Measurements from ENCODE around the gene ABR.
"Not testable (repeated sequence)": the region's sequence is repeated elsewhere in the genome, so short reads cannot be mapped to it uniquely, and the experiment has no call there.

Gene ABR

GRCh38 chr17:980406-981291 is 199.1 kb downstream of the ABR start:
- H3K4me1 ChIP-seq (ENCODE audit: control insufficient read depth, insufficient read depth, low read length) = peaks cover 28% of the 10 kb centered on the region
- H3K27me3 ChIP-seq (ENCODE audit: control insufficient read depth, insufficient read depth, low read length) = no peaks in the 10 kb centered on the region
- H3K27ac ChIP-seq (ENCODE audit: low read depth, low read length) = no peak overlapping the region
- no peaks in the 10 kb centered on the region for H3K9me3 ChIP-seq (ENCODE audit: control insufficient read depth, insufficient read depth, low read length)
- no peaks in the 10 kb centered on the region for H3K36me3 ChIP-seq (ENCODE audit: control insufficient read depth, insufficient read depth, low read length)
- H3K4me3 ChIP-seq (ENCODE audit: low read depth, low read length) = peak overlapping the region; percentile 70
- H3K9ac ChIP-seq (ENCODE audit: low read depth, low read length) = peak overlapping the region; percentile 64; the same call in 1 of the 2 replicates

GRCh38 chr17:979539-980405 is 200.0 kb downstream of the ABR start, which contains the start of gene NXN:
Gene NXN, minus strand, starts transcription at chr17:979776.
- H3K36me3 ChIP-seq (ENCODE audit: control insufficient read depth, insufficient read depth, low read length) = no peaks in the 10 kb centered on the region; the same call in 1 of the 2 replicates
- H3K9me3 ChIP-seq (ENCODE audit: control insufficient read depth, insufficient read depth, low read length) = no peaks in the 10 kb centered on the region
- peaks cover 34% of the 10 kb centered on the region for H3K4me1 ChIP-seq (ENCODE audit: control insufficient read depth, insufficient read depth, low read length)
- peak within 1 kb of the TSS; percentile 86 for H3K27ac ChIP-seq (ENCODE audit: low read depth, low read length)
- H3K4me3 ChIP-seq (ENCODE audit: low read depth, low read length) = peak within 1 kb of the TSS; percentile 91
- H3K27me3 ChIP-seq (ENCODE audit: control insufficient read depth, insufficient read depth, low read length) = no peaks in the 10 kb centered on the region
- peak within 1 kb of the TSS; percentile 72 for H3K9ac ChIP-seq (ENCODE audit: low read depth, low read length)

GRCh38 chr17:979212-979538 is 200.6 kb downstream of the ABR start:
- H3K36me3 ChIP-seq (ENCODE audit: control insufficient read depth, insufficient read depth, low read length) = no peaks in the 10 kb centered on the region; the same call in 1 of the 2 replicates
- H3K27ac ChIP-seq (ENCODE audit: low read depth, low read length) = peak overlapping the region; percentile 84
- peaks cover 34% of the 10 kb centered on the region for H3K4me1 ChIP-seq (ENCODE audit: control insufficient read depth, insufficient read depth, low read length)
- no peaks in the 10 kb centered on the region for H3K27me3 ChIP-seq (ENCODE audit: control insufficient read depth, insufficient read depth, low read length)
- peak overlapping the region; percentile 91 for H3K4me3 ChIP-seq (ENCODE audit: low read depth, low read length)
- peak overlapping the region; percentile 61; the same call in 1 of the 2 replicates for H3K9ac ChIP-seq (ENCODE audit: low read depth, low read length)
- H3K9me3 ChIP-seq (ENCODE audit: control insufficient read depth, insufficient read depth, low read length) = no peaks in the 10 kb centered on the region

DNA sequence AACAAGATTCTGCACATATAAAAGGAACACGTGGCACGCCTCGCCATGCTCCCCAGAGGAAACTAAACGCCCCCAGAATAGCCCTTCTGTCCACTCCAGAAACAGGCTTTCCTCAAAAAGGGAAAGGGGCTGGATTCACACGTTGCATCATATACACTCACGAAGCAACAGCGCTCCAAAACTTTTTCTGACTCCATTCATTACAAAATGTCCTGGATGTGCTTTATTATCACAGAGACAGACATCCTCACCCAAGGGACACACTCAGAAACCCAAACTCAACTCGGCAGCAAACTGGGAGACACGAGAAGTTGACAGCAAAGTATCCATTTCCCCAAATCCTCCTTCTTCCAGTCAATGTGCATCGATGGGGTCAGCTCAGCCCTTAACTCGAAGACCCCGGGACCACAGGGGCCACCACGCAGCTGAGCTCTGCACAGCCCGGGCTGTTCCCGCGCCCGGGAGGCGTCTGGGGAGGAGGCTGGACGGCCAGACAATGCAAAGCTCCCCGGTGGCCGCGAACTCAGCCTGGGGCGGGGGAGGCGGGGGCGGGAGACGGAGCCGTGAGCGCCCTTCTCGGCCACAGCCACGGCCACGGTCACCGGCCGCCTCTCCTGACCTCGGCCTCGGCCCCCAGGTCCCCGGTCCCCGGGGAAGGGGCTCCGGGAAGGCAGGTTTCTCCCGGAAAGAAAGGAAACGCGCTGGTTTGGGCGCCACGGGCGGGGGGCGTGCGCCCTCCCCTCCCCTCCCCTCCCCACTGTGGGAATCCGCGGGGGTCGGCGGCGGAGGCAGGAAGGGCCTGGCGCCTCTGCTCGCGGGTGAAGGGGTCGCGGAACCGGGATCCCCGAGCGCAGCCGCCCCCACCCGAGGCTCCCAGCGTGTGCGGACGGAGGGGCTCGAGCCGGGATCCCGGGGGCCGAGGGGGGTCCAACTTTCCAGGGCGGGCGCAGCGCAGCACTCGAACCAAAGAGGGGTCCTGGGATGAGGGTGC is 201.4 kb downstream of the ABR start:
- Histone ChIP-seq H3K27ac (ENCODE audit: low read depth, low read length) (peak overlapping the region; percentile 86), H3K4me1 (ENCODE audit: control insufficient read depth, insufficient read depth, low read length) (peaks cover 35% of the 10 kb centered on the region), H3K9me3 (ENCODE audit: control insufficient read depth, insufficient read depth, low read length) (no peaks in the 10 kb centered on the region), H3K36me3 (ENCODE audit: control insufficient read depth, insufficient read depth, low read length) (no peaks in the 10 kb centered on the region; the same call in 1 of the 2 replicates), H3K9ac (ENCODE audit: low read depth, low read length) (peak overlapping the region; percentile 72), H3K27me3 (ENCODE audit: control insufficient read depth, insufficient read depth, low read length) (no peaks in the 10 kb centered on the region), H3K4me3 (ENCODE audit: low read depth, low read length) (peak overlapping the region; percentile 81)

GRCh38 chr17:977166-977565 is 202.6 kb downstream of the ABR start:
- H3K4me1 ChIP-seq (ENCODE audit: control insufficient read depth, insufficient read depth, low read length) = peaks cover 40% of the 10 kb centered on the region
- no peaks in the 10 kb centered on the region for H3K9me3 ChIP-seq (ENCODE audit: control insufficient read depth, insufficient read depth, low read length)
- no peaks in the 10 kb centered on the region for H3K27me3 ChIP-seq (ENCODE audit: control insufficient read depth, insufficient read depth, low read length)
- H3K9ac ChIP-seq (ENCODE audit: low read depth, low read length) = 0 out of 2 replicates have a peak overlapping the region, but pooled peaks have one; percentile 25
- no peaks in the 10 kb centered on the region; the same call in 1 of the 2 replicates for H3K36me3 ChIP-seq (ENCODE audit: control insufficient read depth, insufficient read depth, low read length)
- H3K27ac ChIP-seq (ENCODE audit: low read depth, low read length) = peak overlapping the region; percentile 86
- peak overlapping the region; percentile 81 for H3K4me3 ChIP-seq (ENCODE audit: low read depth, low read length)

DNA sequence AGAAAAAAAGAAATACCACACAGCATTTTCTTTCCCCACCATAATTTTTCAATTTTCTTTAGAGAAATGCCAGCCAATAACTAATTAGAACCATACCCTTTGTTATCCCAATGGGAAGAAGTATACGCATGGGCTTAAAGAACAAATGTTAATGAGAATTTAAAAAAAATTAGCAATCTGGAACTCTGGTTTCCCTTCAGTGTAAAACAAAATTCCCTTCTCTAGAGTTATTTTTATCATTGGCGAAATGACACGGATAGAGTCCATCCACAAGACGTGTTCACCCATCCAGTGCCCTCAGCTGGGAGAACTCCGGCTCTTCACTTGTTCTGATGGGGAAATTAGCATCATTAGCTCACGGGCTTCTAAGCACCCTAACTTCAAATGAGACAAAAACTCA is 203.5 kb downstream of the ABR start:
- no peaks in the 10 kb centered on the region; the same call in 1 of the 2 replicates for H3K36me3 ChIP-seq (ENCODE audit: control insufficient read depth, insufficient read depth, low read length)
- no peak overlapping the region for H3K27ac ChIP-seq (ENCODE audit: low read depth, low read length)
- no peak overlapping the region for H3K9ac ChIP-seq (ENCODE audit: low read depth, low read length)
- peaks cover 38% of the 10 kb centered on the region for H3K4me1 ChIP-seq (ENCODE audit: control insufficient read depth, insufficient read depth, low read length)
- H3K4me3 ChIP-seq (ENCODE audit: low read depth, low read length) = no peak overlapping the region
- no peaks in the 10 kb centered on the region for H3K9me3 ChIP-seq (ENCODE audit: control insufficient read depth, insufficient read depth, low read length)
- no peaks in the 10 kb centered on the region for H3K27me3 ChIP-seq (ENCODE audit: control insufficient read depth, insufficient read depth, low read length)

GRCh38 chr17:975371-975915 is 204.3 kb downstream of the ABR start:
- Histone ChIP-seq H3K27ac (ENCODE audit: low read depth, low read length) (no peak overlapping the region), H3K4me1 (ENCODE audit: control insufficient read depth, insufficient read depth, low read length) (peaks cover 39% of the 10 kb centered on the region), H3K27me3 (ENCODE audit: control insufficient read depth, insufficient read depth, low read length) (no peaks in the 10 kb centered on the region), H3K36me3 (ENCODE audit: control insufficient read depth, insufficient read depth, low read length) (no peaks in the 10 kb centered on the region; the same call in 1 of the 2 replicates), H3K9me3 (ENCODE audit: control insufficient read depth, insufficient read depth, low read length) (no peaks in the 10 kb centered on the region), H3K9ac (ENCODE audit: low read depth, low read length) (no peak overlapping the region), H3K4me3 (ENCODE audit: low read depth, low read length) (no peak overlapping the region)

DNA sequence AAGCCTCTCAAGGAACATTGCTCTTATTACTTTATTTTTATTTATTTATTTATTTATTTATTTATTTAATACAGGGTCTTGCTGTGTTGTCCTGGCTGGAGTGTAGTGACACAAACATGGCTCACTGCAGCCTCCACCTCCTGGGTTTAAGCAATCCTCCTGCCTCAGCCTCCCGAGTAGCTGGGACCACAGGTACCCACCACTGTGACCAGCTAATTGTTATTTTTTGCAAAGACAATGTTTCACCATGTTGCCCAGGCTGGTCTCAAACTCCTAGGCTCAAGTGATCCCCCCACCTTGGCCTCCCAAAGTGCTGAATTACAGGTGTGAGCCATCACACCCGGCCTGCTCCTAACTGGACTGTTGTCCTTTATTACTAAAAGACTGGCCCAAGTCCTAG is 205.0 kb downstream of the ABR start:
- H3K9ac ChIP-seq (ENCODE audit: low read depth, low read length); H3K4me3 ChIP-seq (ENCODE audit: low read depth, low read length); H3K9me3 ChIP-seq (ENCODE audit: control insufficient read depth, insufficient read depth, low read length); H3K36me3 ChIP-seq (ENCODE audit: control insufficient read depth, insufficient read depth, low read length); H3K27me3 ChIP-seq (ENCODE audit: control insufficient read depth, insufficient read depth, low read length); H3K27ac ChIP-seq (ENCODE audit: low read depth, low read length): not testable (repeated sequence)
- peaks cover 44% of the 10 kb centered on the region for H3K4me1 ChIP-seq (ENCODE audit: control insufficient read depth, insufficient read depth, low read length)

- Histone ChIP-seq H3K9ac (ENCODE audit: low read depth, low read length) (no peak overlapping the region), H3K27me3 (ENCODE audit: control insufficient read depth, insufficient read depth, low read length) (no peaks in the 10 kb centered on the region), H3K36me3 (ENCODE audit: control insufficient read depth, insufficient read depth, low read length) (no peaks in the 10 kb centered on the region; the same call in 1 of the 2 replicates), H3K4me1 (ENCODE audit: control insufficient read depth, insufficient read depth, low read length) (peaks cover 53% of the 10 kb centered on the region), H3K27ac (ENCODE audit: low read depth, low read length) (peak overlapping the region; percentile 42), H3K4me3 (ENCODE audit: low read depth, low read length) (no peak overlapping the region), H3K9me3 (ENCODE audit: control insufficient read depth, insufficient read depth, low read length) (no peaks in the 10 kb centered on the region)
Measured at GRCh38 chr17:973053-973452, 206.7 kb downstream of the ABR start.

GRCh38 chr17:971861-972260 is 207.9 kb downstream of the ABR start:
- not testable (repeated sequence) for H3K4me3 ChIP-seq (ENCODE audit: low read depth, low read length); H3K9ac ChIP-seq (ENCODE audit: low read depth, low read length); H3K27ac ChIP-seq (ENCODE audit: low read depth, low read length); H3K27me3 ChIP-seq (ENCODE audit: control insufficient read depth, insufficient read depth, low read length); H3K36me3 ChIP-seq (ENCODE audit: control insufficient read depth, insufficient read depth, low read length); H3K9me3 ChIP-seq (ENCODE audit: control insufficient read depth, insufficient read depth, low read length)
- peaks cover 41% of the 10 kb centered on the region for H3K4me1 ChIP-seq (ENCODE audit: control insufficient read depth, insufficient read depth, low read length)

Measured in HUES48 (cell line).